H9 (cell line): Measurements from ENCODE around the gene STMN1. TPM values are rescaled to one million over a fixed set of nuclear protein-coding genes. Genes with fewer than 3 reads are reported as not detected.

Experiments used
- DNase-seq: peaks from one replicate; pipeline ENCODE4 v3.0.0-alpha.2; 2017
- H2AFZ ChIP-seq: one replicate; pipeline ENCODE4 v1.6.1; 2013; ENCODE audit warnings: mild to moderate bottlenecking, low read length, control low read depth, moderate library complexity
- H2AK5ac ChIP-seq: 2 replicates; pipeline ENCODE4 v1.6.1; 2013; ENCODE audit warnings: low read length, control low read depth, mixed read lengths; ENCODE audit not compliant: insufficient read length
- H2BK120ac ChIP-seq: one replicate; pipeline ENCODE4 v1.6.1; 2013; ENCODE audit warnings: low read depth, mild to moderate bottlenecking, low read length, control low read depth, inconsistent platforms; ENCODE audit not compliant: poor library complexity, severe bottlenecking
- H2BK12ac ChIP-seq: 2 replicates; pipeline ENCODE4 v1.6.1; 2013; ENCODE audit warnings: low read length, control low read depth, mixed read lengths, low read depth; ENCODE audit not compliant: insufficient read length
- H2BK15ac ChIP-seq: 2 replicates; pipeline ENCODE4 v1.6.1; 2013; ENCODE audit warnings: low read depth, low read length, control low read depth
- H2BK20ac ChIP-seq: one replicate; pipeline ENCODE4 v1.6.1; 2013; ENCODE audit warnings: low read depth, mild to moderate bottlenecking, low read length, control low read depth, inconsistent platforms; ENCODE audit not compliant: poor library complexity, severe bottlenecking
- H2BK5ac ChIP-seq: 2 replicates; pipeline ENCODE4 v1.6.1; 2013; ENCODE audit warnings: low read length, control low read depth, mixed read lengths; ENCODE audit not compliant: insufficient read length
- H3K14ac ChIP-seq: 2 replicates; pipeline ENCODE4 v1.6.1; 2013; ENCODE audit warnings: low read length, control low read depth; ENCODE audit not compliant: insufficient read depth
- H3K18ac ChIP-seq: 2 replicates; pipeline ENCODE4 v1.6.1; 2013; ENCODE audit warnings: low read depth, mild to moderate bottlenecking, mixed read lengths, low read length, control low read depth; ENCODE audit not compliant: insufficient read length
- H3K23ac ChIP-seq: 2 replicates; pipeline ENCODE4 v1.6.1; 2013; ENCODE audit warnings: low read length, control low read depth, mixed read lengths, low read depth; ENCODE audit not compliant: insufficient read length
- H3K23me2 ChIP-seq: 2 replicates; pipeline ENCODE4 v1.6.1; 2013; ENCODE audit warnings: low read depth, mild to moderate bottlenecking, mixed read lengths, low read length, control low read depth; ENCODE audit not compliant: insufficient read length, poor library complexity, severe bottlenecking
- H3K27ac ChIP-seq: 2 replicates; pipeline ENCODE4 v1.5.1; 2013; ENCODE audit warnings: low read length, control low read depth, mixed read lengths, low read depth; ENCODE audit not compliant: insufficient read length
- H3K27me3 ChIP-seq: 2 replicates; pipeline ENCODE4 v1.6.1; 2013; ENCODE audit warnings: low read length, control low read depth, inconsistent platforms; ENCODE audit not compliant: insufficient read depth
- H3K4ac ChIP-seq: 2 replicates; pipeline ENCODE4 v1.6.1; 2013; ENCODE audit warnings: low read depth, mild to moderate bottlenecking, control low read depth, inconsistent platforms, low read length, moderate library complexity
- H3K4me1 ChIP-seq: 2 replicates; pipeline ENCODE4 v1.6.1; 2013; ENCODE audit warnings: low read length, control low read depth, inconsistent platforms; ENCODE audit not compliant: insufficient read depth
- H3K4me2 ChIP-seq: 2 replicates; pipeline ENCODE4 v1.6.1; 2013; ENCODE audit warnings: low read length, control low read depth, mixed read lengths; ENCODE audit not compliant: insufficient read length, insufficient read depth
- H3K56ac ChIP-seq: 2 replicates; pipeline ENCODE4 v1.6.1; 2013; ENCODE audit warnings: low read depth, mild to moderate bottlenecking, mixed read lengths, low read length, control low read depth; ENCODE audit not compliant: insufficient read length
- H3K79me1 ChIP-seq: 2 replicates; pipeline ENCODE4 v1.6.1; 2013; ENCODE audit warnings: low read depth, mild to moderate bottlenecking, moderate library complexity, low read length, control low read depth, inconsistent platforms; ENCODE audit not compliant: insufficient read depth, poor library complexity, severe bottlenecking
- H3K79me2 ChIP-seq: 2 replicates; pipeline ENCODE4 v1.6.1; 2013; ENCODE audit warnings: low read length, control low read depth, inconsistent platforms; ENCODE audit not compliant: insufficient read depth
- H3K9ac ChIP-seq: 2 replicates; pipeline ENCODE4 v1.6.1; 2013; ENCODE audit warnings: low read length, control low read depth, mixed read lengths; ENCODE audit not compliant: insufficient read length; ENCODE audit errors: extremely low read depth
- H3K9me3 ChIP-seq: one replicate; pipeline ENCODE4 v1.6.1; 2013; ENCODE audit warnings: low read depth, low read length, inconsistent platforms; ENCODE audit not compliant: control insufficient read depth
- H3T11ph ChIP-seq: one replicate; pipeline ENCODE4 v1.6.1; 2013; ENCODE audit warnings: mild to moderate bottlenecking, low read length, control low read depth, inconsistent platforms
- H4K20me1 ChIP-seq: one replicate; pipeline ENCODE4 v1.6.1; 2013; ENCODE audit not compliant: control insufficient read depth, insufficient read length, insufficient read depth
- H4K5ac ChIP-seq: 2 replicates; pipeline ENCODE4 v1.6.1; 2013; ENCODE audit warnings: low read depth, mild to moderate bottlenecking, mixed read lengths, low read length, control low read depth; ENCODE audit not compliant: insufficient read length
- H4K8ac ChIP-seq: replicated peaks from 2 replicates; pipeline ENCODE4 v1.6.1; 2013; ENCODE audit warnings: low read length, control low read depth, mixed read lengths, low read depth; ENCODE audit not compliant: insufficient read length
- H4K91ac ChIP-seq: 2 replicates; pipeline ENCODE4 v1.6.1; 2013; ENCODE audit warnings: low read depth, mild to moderate bottlenecking, moderate library complexity, mixed read lengths, low read length, control low read depth; ENCODE audit not compliant: insufficient read length
- H3K27ac Mint-ChIP-seq, 3 experiments: 2 replicates in 2 of 3; 3 replicates in 1 of 3; pipeline ENCODE4 v1.8.0; 2020 to 2021; ENCODE audit warnings: mixed read lengths in 3 of 3, mild to moderate bottlenecking in 1 of 3, moderate library complexity in 1 of 3
- H3K27me3 Mint-ChIP-seq: 2 replicates; pipeline ENCODE4 v1.8.0; 2021; ENCODE audit warnings: low read depth, mild to moderate bottlenecking, moderate library complexity, mixed read lengths
- H3K36me3 Mint-ChIP-seq, 3 experiments: 2 replicates in 2 of 3; 3 replicates in 1 of 3; pipeline ENCODE4 v1.8.0; 2020 to 2021; ENCODE audit warnings: low read depth in 3 of 3, mixed read lengths in 3 of 3; ENCODE audit not compliant: insufficient read depth in 1 of 3
- H3K4me1 Mint-ChIP-seq, 2 experiments: 2 replicates each; pipeline ENCODE4 v1.8.0; 2020; ENCODE audit warnings: mixed read lengths in 2 of 2
- H3K4me3 Mint-ChIP-seq, 2 experiments: 2 replicates in 1 of 2; 3 replicates in 1 of 2; pipeline ENCODE4 v1.8.0; 2020 to 2021; ENCODE audit warnings: mild to moderate bottlenecking in 2 of 2, mixed read lengths in 2 of 2, moderate library complexity in 1 of 2
- H3K9me3 Mint-ChIP-seq, 2 experiments: 2 replicates in 1 of 2; 3 replicates in 1 of 2; pipeline ENCODE4 v1.8.0; 2020; ENCODE audit warnings: mild to moderate bottlenecking in 2 of 2, mixed read lengths in 2 of 2, moderate library complexity in 1 of 2
- WGBS: extraction: QIAGEN DNeasy Blood & Tissue Kit; methylation state at CpG from one replicate; pipeline ENCODE4 v1.1.7; 2013; ENCODE audit warnings: missing lambda C conversion rate, low lambda C conversion rate, mixed read lengths; ENCODE audit not compliant: insufficient read length; ENCODE audit errors: extremely low coverage; 5-methylcytosine and 5-hydroxymethylcytosine counted together
- total RNA-seq: library from RNA; stranded (reverse); gene quantifications from 2 replicates; pipeline ENCODE4 v1.2.1, GENCODE V29; 2021
- TF ChIP-seq, protein P1 (sequence below): fragments of 200-600 bp; sonication (generic); conservative IDR thresholded peaks from 3 replicates; pipeline ENCODE4 v1.8.0; 2021; ENCODE audit warnings: antibody characterized with exemption, mild to moderate bottlenecking

Gene STMN1
- total RNA-seq, 1 experiment from 2014 or later = 500 TPM

DNA sequence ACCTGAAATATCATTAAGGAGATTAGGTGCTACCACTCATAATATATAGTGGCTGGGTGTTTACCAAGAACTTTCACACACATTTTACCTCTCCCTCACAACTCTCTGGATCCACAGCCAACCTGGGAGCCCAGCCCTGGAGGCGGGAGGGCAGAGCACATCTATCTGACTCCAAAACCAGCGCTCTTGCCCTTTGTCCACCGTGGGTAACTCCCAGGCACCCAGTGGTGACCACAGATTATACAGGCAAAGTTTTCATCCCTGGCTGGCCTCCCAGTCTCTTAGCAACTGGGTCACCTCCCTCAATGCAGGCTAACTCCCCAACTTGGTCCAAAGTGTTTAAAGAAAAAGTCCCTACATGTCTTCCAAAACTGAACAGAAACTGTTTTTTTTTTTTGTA is 33.1 kb downstream of the STMN1 start:
- no CpG with 5 or more reads among the region's 3 CpGs for WGBS
- Mint-ChIP-seq H3K4me1 (peaks cover 25 to 34% of the 10 kb centered on the region in 2 experiments), H3K27me3 (peaks cover 21% of the 10 kb centered on the region), H3K9me3 (no peaks in the 10 kb centered on the region), H3K4me3 (no peak overlapping the region), H3K27ac (no peak overlapping the region), H3K36me3 (no peaks in the 10 kb centered on the region)
- H3K4me1 ChIP-seq = no peaks in the 10 kb centered on the region; the same call in 1 of the 2 replicates
- no peak overlapping the region for H3K27ac ChIP-seq
- no peaks in the 10 kb centered on the region for H4K20me1 ChIP-seq
- no peak overlapping the region for H2AK5ac ChIP-seq
- no peak overlapping the region for H3K4ac ChIP-seq
- no peak overlapping the region for H4K5ac ChIP-seq
- H3K79me2 ChIP-seq = no peaks in the 10 kb centered on the region
- H3T11ph ChIP-seq = no peak overlapping the region
- no peak overlapping the region for H3K9ac ChIP-seq
- TF ChIP-seq, protein P1, sequence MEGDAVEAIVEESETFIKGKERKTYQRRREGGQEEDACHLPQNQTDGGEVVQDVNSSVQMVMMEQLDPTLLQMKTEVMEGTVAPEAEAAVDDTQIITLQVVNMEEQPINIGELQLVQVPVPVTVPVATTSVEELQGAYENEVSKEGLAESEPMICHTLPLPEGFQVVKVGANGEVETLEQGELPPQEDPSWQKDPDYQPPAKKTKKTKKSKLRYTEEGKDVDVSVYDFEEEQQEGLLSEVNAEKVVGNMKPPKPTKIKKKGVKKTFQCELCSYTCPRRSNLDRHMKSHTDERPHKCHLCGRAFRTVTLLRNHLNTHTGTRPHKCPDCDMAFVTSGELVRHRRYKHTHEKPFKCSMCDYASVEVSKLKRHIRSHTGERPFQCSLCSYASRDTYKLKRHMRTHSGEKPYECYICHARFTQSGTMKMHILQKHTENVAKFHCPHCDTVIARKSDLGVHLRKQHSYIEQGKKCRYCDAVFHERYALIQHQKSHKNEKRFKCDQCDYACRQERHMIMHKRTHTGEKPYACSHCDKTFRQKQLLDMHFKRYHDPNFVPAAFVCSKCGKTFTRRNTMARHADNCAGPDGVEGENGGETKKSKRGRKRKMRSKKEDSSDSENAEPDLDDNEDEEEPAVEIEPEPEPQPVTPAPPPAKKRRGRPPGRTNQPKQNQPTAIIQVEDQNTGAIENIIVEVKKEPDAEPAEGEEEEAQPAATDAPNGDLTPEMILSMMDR = no peak
- H2AFZ ChIP-seq = no peak overlapping the region
- no peak overlapping the region for H2BK120ac ChIP-seq
- no peak overlapping the region for H2BK20ac ChIP-seq
- H3K9me3 ChIP-seq = no peaks in the 10 kb centered on the region
- H3K23me2 ChIP-seq = peaks cover 7% of the 10 kb centered on the region
- H3K14ac ChIP-seq = no peak overlapping the region
- H3K27me3 ChIP-seq = no peaks in the 10 kb centered on the region; the same call in 1 of the 2 replicates
- no peaks in the 10 kb centered on the region for H3K79me1 ChIP-seq
- no peak overlapping the region for H4K91ac ChIP-seq
- DNase-seq = no peak
- H4K8ac ChIP-seq = no peak overlapping the region
- no peak overlapping the region for H2BK15ac ChIP-seq
- H3K23ac ChIP-seq = no peak overlapping the region
- H2BK5ac ChIP-seq = no peak overlapping the region
- H3K4me2 ChIP-seq = no peak overlapping the region
- no peak overlapping the region for H2BK12ac ChIP-seq
- H3K56ac ChIP-seq = no peak overlapping the region
- no peak overlapping the region for H3K18ac ChIP-seq
